Chondrocyte (in vitro differentiated cells): Measurements from ENCODE around the gene CSNK1G1. TPM values are rescaled to one million over a fixed set of nuclear protein-coding genes. Genes with fewer than 3 reads are reported as not detected.

Source experiments
- DNase-seq: peaks from one replicate; pipeline ENCODE4 v3.0.0; 2021; ENCODE audit warnings: mixed read lengths, low spot score
- H3K27ac Mint-ChIP-seq: one replicate; pipeline ENCODE4 v1.8.0; 2021; ENCODE audit warnings: mild to moderate bottlenecking, moderate library complexity, mixed read lengths; ENCODE audit not compliant: unreplicated experiment
- H3K27me3 Mint-ChIP-seq: 2 replicates; pipeline ENCODE4 v1.8.0; 2021; ENCODE audit warnings: low read depth, mixed read lengths
- H3K36me3 Mint-ChIP-seq: 2 replicates; pipeline ENCODE4 v1.8.0; 2021; ENCODE audit warnings: low read depth, mixed read lengths
- H3K4me1 Mint-ChIP-seq: 2 replicates; pipeline ENCODE4 v1.8.0; 2021; ENCODE audit warnings: low read depth, mild to moderate bottlenecking, mixed read lengths
- H3K4me3 Mint-ChIP-seq: one replicate; pipeline ENCODE4 v1.8.0; 2021; ENCODE audit warnings: mild to moderate bottlenecking, moderate library complexity, mixed read lengths; ENCODE audit not compliant: unreplicated experiment
- H3K9me3 Mint-ChIP-seq: 2 replicates; pipeline ENCODE4 v1.8.0; 2021; ENCODE audit warnings: low read depth, mixed read lengths
- total RNA-seq: library from RNA; stranded (reverse); gene quantifications from 3 replicates; pipeline ENCODE4 v1.2.1, GENCODE V29; 2021
- TF ChIP-seq, protein P1 (sequence below): fragments of 200-600 bp; sonication (generic); IDR thresholded peaks from 2 replicates; pipeline ENCODE4 v1.5.0; 2021; ENCODE audit warnings: antibody characterized with exemption, mild to moderate bottlenecking, moderate library complexity

Gene CSNK1G1
- total RNA-seq, 1 donor from 2014 or later = 20.1 TPM

GRCh38 chr15:64286473-64286872 lies 69.5 kb downstream of the CSNK1G1 start:
- TF ChIP-seq, protein P1, sequence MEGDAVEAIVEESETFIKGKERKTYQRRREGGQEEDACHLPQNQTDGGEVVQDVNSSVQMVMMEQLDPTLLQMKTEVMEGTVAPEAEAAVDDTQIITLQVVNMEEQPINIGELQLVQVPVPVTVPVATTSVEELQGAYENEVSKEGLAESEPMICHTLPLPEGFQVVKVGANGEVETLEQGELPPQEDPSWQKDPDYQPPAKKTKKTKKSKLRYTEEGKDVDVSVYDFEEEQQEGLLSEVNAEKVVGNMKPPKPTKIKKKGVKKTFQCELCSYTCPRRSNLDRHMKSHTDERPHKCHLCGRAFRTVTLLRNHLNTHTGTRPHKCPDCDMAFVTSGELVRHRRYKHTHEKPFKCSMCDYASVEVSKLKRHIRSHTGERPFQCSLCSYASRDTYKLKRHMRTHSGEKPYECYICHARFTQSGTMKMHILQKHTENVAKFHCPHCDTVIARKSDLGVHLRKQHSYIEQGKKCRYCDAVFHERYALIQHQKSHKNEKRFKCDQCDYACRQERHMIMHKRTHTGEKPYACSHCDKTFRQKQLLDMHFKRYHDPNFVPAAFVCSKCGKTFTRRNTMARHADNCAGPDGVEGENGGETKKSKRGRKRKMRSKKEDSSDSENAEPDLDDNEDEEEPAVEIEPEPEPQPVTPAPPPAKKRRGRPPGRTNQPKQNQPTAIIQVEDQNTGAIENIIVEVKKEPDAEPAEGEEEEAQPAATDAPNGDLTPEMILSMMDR = no peak
- Mint-ChIP-seq H3K27me3 (no peaks in the 10 kb centered on the region), H3K27ac (no peak overlapping the region), H3K36me3 (no peaks in the 10 kb centered on the region), H3K4me3 (no peak overlapping the region), H3K9me3 (no peaks in the 10 kb centered on the region), H3K4me1 (peaks cover 12% of the 10 kb centered on the region)
- DNase-seq = no peak

GRCh38 chr15:64285871-64286270 lies 70.1 kb downstream of the CSNK1G1 start:
- no peak for DNase-seq
- TF ChIP-seq, protein P1 = no peak
- Mint-ChIP-seq H3K27ac (no peak overlapping the region), H3K36me3 (peaks cover 2% of the 10 kb centered on the region), H3K9me3 (no peaks in the 10 kb centered on the region), H3K4me1 (peaks cover 12% of the 10 kb centered on the region), H3K4me3 (no peak overlapping the region), H3K27me3 (no peaks in the 10 kb centered on the region)

DNA sequence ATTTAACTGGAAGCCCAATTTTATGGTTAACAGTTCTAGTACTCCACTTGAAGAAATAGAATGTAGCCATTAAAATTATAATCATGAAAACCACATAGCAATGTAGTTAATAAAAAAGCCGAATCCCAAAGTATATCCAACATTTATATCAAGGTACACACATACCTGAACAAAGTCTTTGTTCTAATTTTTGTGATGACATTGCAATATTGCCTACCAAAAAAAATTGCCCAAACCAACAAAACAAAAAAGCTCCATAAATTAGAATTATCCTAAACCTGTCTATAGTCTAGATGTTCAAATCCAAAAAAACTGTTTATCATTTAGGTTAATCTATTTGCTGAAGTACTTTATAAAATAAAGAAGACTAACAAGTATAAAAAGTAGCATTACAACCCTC lies 70.8 kb downstream of the CSNK1G1 start:
- Mint-ChIP-seq H3K36me3 (peaks cover 2% of the 10 kb centered on the region), H3K9me3 (no peaks in the 10 kb centered on the region), H3K4me1 (peaks cover 12% of the 10 kb centered on the region), H3K27ac (no peak overlapping the region), H3K4me3 (no peak overlapping the region), H3K27me3 (no peaks in the 10 kb centered on the region)
- TF ChIP-seq, protein P1 = no peak
- DNase-seq = no peak

- Mint-ChIP-seq H3K27ac (peak overlapping the region; percentile 54), H3K36me3 (peaks cover 2% of the 10 kb centered on the region)
These were observed 71.9 kb downstream of the CSNK1G1 start for GRCh38 chr15:64284042-64284441.

DNA sequence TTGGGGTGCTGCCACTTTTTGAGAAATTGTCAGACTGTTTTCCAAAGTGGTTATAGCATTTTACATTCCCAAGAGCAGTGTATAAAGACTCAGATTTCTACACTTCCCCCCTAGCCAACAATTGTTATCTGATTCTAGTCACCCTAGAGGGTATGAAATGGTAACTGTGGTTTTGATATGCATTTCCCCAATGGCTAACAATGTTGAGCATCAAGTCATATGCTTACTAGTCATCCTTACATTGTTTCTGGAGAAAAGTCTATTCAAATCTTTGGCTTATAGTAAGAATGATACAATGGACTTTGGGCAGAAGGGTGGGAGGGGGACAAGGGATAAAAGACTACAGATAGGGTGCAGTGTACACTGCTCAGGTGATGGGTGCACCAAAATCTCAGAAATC lies 73.3 kb downstream of the CSNK1G1 start:
- no peaks in the 10 kb centered on the region for H3K9me3 Mint-ChIP-seq
- peaks cover 2% of the 10 kb centered on the region for H3K36me3 Mint-ChIP-seq
- no peak overlapping the region for H3K4me3 Mint-ChIP-seq
- TF ChIP-seq, protein P1 = no peak
- DNase-seq = no peak
- no peak overlapping the region for H3K27ac Mint-ChIP-seq
- peaks cover 6% of the 10 kb centered on the region for H3K4me1 Mint-ChIP-seq
- H3K27me3 Mint-ChIP-seq = no peaks in the 10 kb centered on the region

More at GRCh38 chr15:64284042-64284441, 71.9 kb downstream of the CSNK1G1 start:
- Mint-ChIP-seq H3K4me1 (peaks cover 8% of the 10 kb centered on the region), H3K4me3 (no peak overlapping the region), H3K27me3 (no peaks in the 10 kb centered on the region), H3K9me3 (no peaks in the 10 kb centered on the region)
- TF ChIP-seq, protein P1 = no peak
- DNase-seq = no peak
